H9 (cell line): ENCODE measurements around the gene MAPKAPK3. TPM values are rescaled to one million over a fixed set of nuclear protein-coding genes. Genes with fewer than 3 reads are reported as not detected.

Experiments
- DNase-seq: peaks from one replicate; pipeline ENCODE4 v3.0.0-alpha.2; 2017
- H2AFZ ChIP-seq: one replicate; pipeline ENCODE4 v1.6.1; 2013; ENCODE audit warnings: mild to moderate bottlenecking, low read length, control low read depth, moderate library complexity
- H2AK5ac ChIP-seq: 2 replicates; pipeline ENCODE4 v1.6.1; 2013; ENCODE audit warnings: low read length, control low read depth, mixed read lengths; ENCODE audit not compliant: insufficient read length
- H2BK120ac ChIP-seq: one replicate; pipeline ENCODE4 v1.6.1; 2013; ENCODE audit warnings: low read depth, mild to moderate bottlenecking, low read length, control low read depth, inconsistent platforms; ENCODE audit not compliant: poor library complexity, severe bottlenecking
- H2BK12ac ChIP-seq: 2 replicates; pipeline ENCODE4 v1.6.1; 2013; ENCODE audit warnings: low read length, control low read depth, mixed read lengths, low read depth; ENCODE audit not compliant: insufficient read length
- H2BK15ac ChIP-seq: 2 replicates; pipeline ENCODE4 v1.6.1; 2013; ENCODE audit warnings: low read depth, low read length, control low read depth
- H2BK20ac ChIP-seq: one replicate; pipeline ENCODE4 v1.6.1; 2013; ENCODE audit warnings: low read depth, mild to moderate bottlenecking, low read length, control low read depth, inconsistent platforms; ENCODE audit not compliant: poor library complexity, severe bottlenecking
- H2BK5ac ChIP-seq: 2 replicates; pipeline ENCODE4 v1.6.1; 2013; ENCODE audit warnings: low read length, control low read depth, mixed read lengths; ENCODE audit not compliant: insufficient read length
- H3K14ac ChIP-seq: 2 replicates; pipeline ENCODE4 v1.6.1; 2013; ENCODE audit warnings: low read length, control low read depth; ENCODE audit not compliant: insufficient read depth
- H3K18ac ChIP-seq: 2 replicates; pipeline ENCODE4 v1.6.1; 2013; ENCODE audit warnings: low read depth, mild to moderate bottlenecking, mixed read lengths, low read length, control low read depth; ENCODE audit not compliant: insufficient read length
- H3K23ac ChIP-seq: 2 replicates; pipeline ENCODE4 v1.6.1; 2013; ENCODE audit warnings: low read length, control low read depth, mixed read lengths, low read depth; ENCODE audit not compliant: insufficient read length
- H3K23me2 ChIP-seq: 2 replicates; pipeline ENCODE4 v1.6.1; 2013; ENCODE audit warnings: low read depth, mild to moderate bottlenecking, mixed read lengths, low read length, control low read depth; ENCODE audit not compliant: insufficient read length, poor library complexity, severe bottlenecking
- H3K27ac ChIP-seq: 2 replicates; pipeline ENCODE4 v1.5.1; 2013; ENCODE audit warnings: low read length, control low read depth, mixed read lengths, low read depth; ENCODE audit not compliant: insufficient read length
- H3K27me3 ChIP-seq: 2 replicates; pipeline ENCODE4 v1.6.1; 2013; ENCODE audit warnings: low read length, control low read depth, inconsistent platforms; ENCODE audit not compliant: insufficient read depth
- H3K4ac ChIP-seq: 2 replicates; pipeline ENCODE4 v1.6.1; 2013; ENCODE audit warnings: low read depth, mild to moderate bottlenecking, control low read depth, inconsistent platforms, low read length, moderate library complexity
- H3K4me1 ChIP-seq: 2 replicates; pipeline ENCODE4 v1.6.1; 2013; ENCODE audit warnings: low read length, control low read depth, inconsistent platforms; ENCODE audit not compliant: insufficient read depth
- H3K4me2 ChIP-seq: 2 replicates; pipeline ENCODE4 v1.6.1; 2013; ENCODE audit warnings: low read length, control low read depth, mixed read lengths; ENCODE audit not compliant: insufficient read length, insufficient read depth
- H3K56ac ChIP-seq: 2 replicates; pipeline ENCODE4 v1.6.1; 2013; ENCODE audit warnings: low read depth, mild to moderate bottlenecking, mixed read lengths, low read length, control low read depth; ENCODE audit not compliant: insufficient read length
- H3K79me1 ChIP-seq: 2 replicates; pipeline ENCODE4 v1.6.1; 2013; ENCODE audit warnings: low read depth, mild to moderate bottlenecking, moderate library complexity, low read length, control low read depth, inconsistent platforms; ENCODE audit not compliant: insufficient read depth, poor library complexity, severe bottlenecking
- H3K79me2 ChIP-seq: 2 replicates; pipeline ENCODE4 v1.6.1; 2013; ENCODE audit warnings: low read length, control low read depth, inconsistent platforms; ENCODE audit not compliant: insufficient read depth
- H3K9ac ChIP-seq: 2 replicates; pipeline ENCODE4 v1.6.1; 2013; ENCODE audit warnings: low read length, control low read depth, mixed read lengths; ENCODE audit not compliant: insufficient read length; ENCODE audit errors: extremely low read depth
- H3K9me3 ChIP-seq: one replicate; pipeline ENCODE4 v1.6.1; 2013; ENCODE audit warnings: low read depth, low read length, inconsistent platforms; ENCODE audit not compliant: control insufficient read depth
- H3T11ph ChIP-seq: one replicate; pipeline ENCODE4 v1.6.1; 2013; ENCODE audit warnings: mild to moderate bottlenecking, low read length, control low read depth, inconsistent platforms
- H4K20me1 ChIP-seq: one replicate; pipeline ENCODE4 v1.6.1; 2013; ENCODE audit not compliant: control insufficient read depth, insufficient read length, insufficient read depth
- H4K5ac ChIP-seq: 2 replicates; pipeline ENCODE4 v1.6.1; 2013; ENCODE audit warnings: low read depth, mild to moderate bottlenecking, mixed read lengths, low read length, control low read depth; ENCODE audit not compliant: insufficient read length
- H4K8ac ChIP-seq: replicated peaks from 2 replicates; pipeline ENCODE4 v1.6.1; 2013; ENCODE audit warnings: low read length, control low read depth, mixed read lengths, low read depth; ENCODE audit not compliant: insufficient read length
- H4K91ac ChIP-seq: 2 replicates; pipeline ENCODE4 v1.6.1; 2013; ENCODE audit warnings: low read depth, mild to moderate bottlenecking, moderate library complexity, mixed read lengths, low read length, control low read depth; ENCODE audit not compliant: insufficient read length
- H3K27ac Mint-ChIP-seq, 3 experiments: 2 replicates in 2 of 3; 3 replicates in 1 of 3; pipeline ENCODE4 v1.8.0; 2020 to 2021; ENCODE audit warnings: mixed read lengths in 3 of 3, mild to moderate bottlenecking in 1 of 3, moderate library complexity in 1 of 3
- H3K27me3 Mint-ChIP-seq: 2 replicates; pipeline ENCODE4 v1.8.0; 2021; ENCODE audit warnings: low read depth, mild to moderate bottlenecking, moderate library complexity, mixed read lengths
- H3K36me3 Mint-ChIP-seq, 3 experiments: 2 replicates in 2 of 3; 3 replicates in 1 of 3; pipeline ENCODE4 v1.8.0; 2020 to 2021; ENCODE audit warnings: low read depth in 3 of 3, mixed read lengths in 3 of 3; ENCODE audit not compliant: insufficient read depth in 1 of 3
- H3K4me1 Mint-ChIP-seq, 2 experiments: 2 replicates each; pipeline ENCODE4 v1.8.0; 2020; ENCODE audit warnings: mixed read lengths in 2 of 2
- H3K4me3 Mint-ChIP-seq, 2 experiments: 2 replicates in 1 of 2; 3 replicates in 1 of 2; pipeline ENCODE4 v1.8.0; 2020 to 2021; ENCODE audit warnings: mild to moderate bottlenecking in 2 of 2, mixed read lengths in 2 of 2, moderate library complexity in 1 of 2
- H3K9me3 Mint-ChIP-seq, 2 experiments: 2 replicates in 1 of 2; 3 replicates in 1 of 2; pipeline ENCODE4 v1.8.0; 2020; ENCODE audit warnings: mild to moderate bottlenecking in 2 of 2, mixed read lengths in 2 of 2, moderate library complexity in 1 of 2
- WGBS: extraction: QIAGEN DNeasy Blood & Tissue Kit; methylation state at CpG from one replicate; pipeline ENCODE4 v1.1.7; 2013; ENCODE audit warnings: missing lambda C conversion rate, low lambda C conversion rate, mixed read lengths; ENCODE audit not compliant: insufficient read length; ENCODE audit errors: extremely low coverage; 5-methylcytosine and 5-hydroxymethylcytosine counted together
- total RNA-seq: library from RNA; stranded (reverse); gene quantifications from 2 replicates; pipeline ENCODE4 v1.2.1, GENCODE V29; 2021
- TF ChIP-seq, protein P1 (sequence below): fragments of 200-600 bp; sonication (generic); conservative IDR thresholded peaks from 3 replicates; pipeline ENCODE4 v1.8.0; 2021; ENCODE audit warnings: antibody characterized with exemption, mild to moderate bottlenecking

MAPKAPK3 gene
- total RNA-seq, 1 experiment from 2014 or later = 57.9 TPM

DNA sequence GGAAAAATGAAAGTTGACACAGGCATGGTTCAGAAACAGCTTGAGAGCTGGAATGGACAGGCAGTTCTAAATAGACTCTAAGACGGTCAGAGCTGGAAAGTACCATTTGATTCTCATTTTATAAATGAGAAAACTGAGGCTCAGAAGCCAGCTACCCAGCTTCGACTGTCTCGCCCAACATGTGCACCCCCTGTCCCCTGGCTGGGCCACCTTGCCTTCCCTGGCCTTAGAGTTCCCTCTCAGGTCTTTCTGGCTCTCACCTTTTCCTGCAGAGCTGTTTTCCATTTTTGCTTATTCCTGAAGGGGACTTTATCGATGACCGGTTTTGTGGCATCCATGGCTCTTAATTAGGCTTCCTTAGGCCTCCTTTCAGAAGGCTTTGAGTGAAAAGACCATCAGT, 40.5 kb downstream of the MAPKAPK3 start:
- H3K79me1 ChIP-seq = no peaks in the 10 kb centered on the region
- H3K4me1 ChIP-seq = no peaks in the 10 kb centered on the region
- H3K9me3 Mint-ChIP-seq = no peaks in the 10 kb centered on the region
- H2BK20ac ChIP-seq = no peak overlapping the region
- no peak overlapping the region for H2BK12ac ChIP-seq
- H3K4me1 Mint-ChIP-seq = peaks cover 3% of the 10 kb centered on the region in 2 experiments
- H3K23ac ChIP-seq = no peak overlapping the region
- H3K14ac ChIP-seq = no peak overlapping the region
- H3K9me3 ChIP-seq = no peaks in the 10 kb centered on the region
- no peaks in the 10 kb centered on the region for H3K79me2 ChIP-seq
- no peak overlapping the region for H2BK5ac ChIP-seq
- no peak overlapping the region for H2AK5ac ChIP-seq
- H4K20me1 ChIP-seq = no peaks in the 10 kb centered on the region
- H3T11ph ChIP-seq = no peak overlapping the region
- DNase-seq = no peak
- no peaks in the 10 kb centered on the region; a peak in 1 of 7 replicates for H3K36me3 Mint-ChIP-seq
- H3K27me3 Mint-ChIP-seq = peaks cover 24% of the 10 kb centered on the region
- no peak overlapping the region for H3K4me3 Mint-ChIP-seq
- no peaks in the 10 kb centered on the region for H3K23me2 ChIP-seq
- no peak overlapping the region for H3K27ac Mint-ChIP-seq
- H3K27ac ChIP-seq = no peak overlapping the region
- H4K8ac ChIP-seq = no peak overlapping the region
- TF ChIP-seq, protein P1, sequence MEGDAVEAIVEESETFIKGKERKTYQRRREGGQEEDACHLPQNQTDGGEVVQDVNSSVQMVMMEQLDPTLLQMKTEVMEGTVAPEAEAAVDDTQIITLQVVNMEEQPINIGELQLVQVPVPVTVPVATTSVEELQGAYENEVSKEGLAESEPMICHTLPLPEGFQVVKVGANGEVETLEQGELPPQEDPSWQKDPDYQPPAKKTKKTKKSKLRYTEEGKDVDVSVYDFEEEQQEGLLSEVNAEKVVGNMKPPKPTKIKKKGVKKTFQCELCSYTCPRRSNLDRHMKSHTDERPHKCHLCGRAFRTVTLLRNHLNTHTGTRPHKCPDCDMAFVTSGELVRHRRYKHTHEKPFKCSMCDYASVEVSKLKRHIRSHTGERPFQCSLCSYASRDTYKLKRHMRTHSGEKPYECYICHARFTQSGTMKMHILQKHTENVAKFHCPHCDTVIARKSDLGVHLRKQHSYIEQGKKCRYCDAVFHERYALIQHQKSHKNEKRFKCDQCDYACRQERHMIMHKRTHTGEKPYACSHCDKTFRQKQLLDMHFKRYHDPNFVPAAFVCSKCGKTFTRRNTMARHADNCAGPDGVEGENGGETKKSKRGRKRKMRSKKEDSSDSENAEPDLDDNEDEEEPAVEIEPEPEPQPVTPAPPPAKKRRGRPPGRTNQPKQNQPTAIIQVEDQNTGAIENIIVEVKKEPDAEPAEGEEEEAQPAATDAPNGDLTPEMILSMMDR = no peak
- H4K91ac ChIP-seq = no peak overlapping the region
- no peak overlapping the region for H4K5ac ChIP-seq
- no peak overlapping the region for H3K56ac ChIP-seq
- H2AFZ ChIP-seq = no peak overlapping the region
- H3K9ac ChIP-seq = no peak overlapping the region
- no peak overlapping the region for H3K4me2 ChIP-seq
- no peak overlapping the region for H2BK120ac ChIP-seq
- no peaks in the 10 kb centered on the region for H3K27me3 ChIP-seq
- WGBS = no CpG with 5 or more reads among the region's 5 CpGs
- no peak overlapping the region for H3K4ac ChIP-seq
- H3K18ac ChIP-seq = no peak overlapping the region
- no peak overlapping the region for H2BK15ac ChIP-seq
